ENCODE data around the gene MIER2.
"Not testable (repeated sequence)": the region's sequence is repeated elsewhere in the genome, so short reads cannot be mapped to it uniquely, and the experiment has no call there.

GRCh38 chr19:386632-387301 lies 42.2 kb upstream of the MIER2 start:
- not testable (repeated sequence) for TF ChIP-seq CTCF (IDR thresholded peaks at IDR 0.05); POLR2A (IDR thresholded peaks at IDR 0.05); POLR2AphosphoS5 (IDR thresholded peaks at IDR 0.05; ENCODE audit: insufficient read depth in 1 of 2, low read depth in 1 of 2)

All from vagina (tissue), 2 donors.